Trophoblast cell (in vitro differentiated cells and primary cell): ENCODE results near the gene XCL2.
A peak's percentile ranks its signal among the peaks of the same experiment; 100 is the strongest.

Experiments
- DNase-seq, 2 donors: peaks; one replicate each; pipeline ENCODE4 v3.0.0-alpha.2; 2016
- H2AFZ ChIP-seq: 2 replicates; pipeline ENCODE4 v1.6.1; 2013; ENCODE audit warnings: low read length, moderate library complexity, mild to moderate bottlenecking; ENCODE audit not compliant: insufficient read depth, poor library complexity
- H2AK5ac ChIP-seq: 2 replicates; pipeline ENCODE4 v1.6.1; 2013; ENCODE audit warnings: mild to moderate bottlenecking, low read length
- H2BK120ac ChIP-seq: 2 replicates; pipeline ENCODE4 v1.6.1; 2013; ENCODE audit warnings: low read length, mild to moderate bottlenecking, moderate library complexity; ENCODE audit not compliant: insufficient read depth, poor library complexity
- H2BK12ac ChIP-seq: 2 replicates; pipeline ENCODE4 v1.6.1; 2013; ENCODE audit warnings: mild to moderate bottlenecking, low read length, moderate library complexity
- H2BK5ac ChIP-seq: 2 replicates; pipeline ENCODE4 v1.6.1; 2013; ENCODE audit warnings: low read length, low read depth, moderate library complexity, mild to moderate bottlenecking; ENCODE audit not compliant: poor library complexity
- H3K14ac ChIP-seq: 2 replicates; pipeline ENCODE4 v1.6.1; 2013; ENCODE audit warnings: mild to moderate bottlenecking, low read length
- H3K18ac ChIP-seq: 2 replicates; pipeline ENCODE4 v1.6.1; 2013; ENCODE audit warnings: mild to moderate bottlenecking, low read length
- H3K23ac ChIP-seq: 2 replicates; pipeline ENCODE4 v1.6.1; 2013; ENCODE audit warnings: low read length
- H3K27ac ChIP-seq: 2 replicates; pipeline ENCODE4 v1.5.1; 2013; ENCODE audit warnings: low read depth, mild to moderate bottlenecking, inconsistent platforms, low read length, moderate library complexity
- H3K27me3 ChIP-seq: 2 replicates; pipeline ENCODE4 v1.6.1; 2013; ENCODE audit warnings: inconsistent platforms, mild to moderate bottlenecking, low read length, moderate library complexity; ENCODE audit not compliant: insufficient read depth
- H3K36me3 ChIP-seq, 2 experiments: 1 replicate in 1 of 2; 2 replicates in 1 of 2; pipeline ENCODE4 v1.6.1; 2013; ENCODE audit warnings: low read length in 2 of 2, mild to moderate bottlenecking in 2 of 2, moderate library complexity in 1 of 2; ENCODE audit not compliant: insufficient read depth in 2 of 2, control insufficient read depth in 1 of 2
- H3K4ac ChIP-seq: 2 replicates; pipeline ENCODE4 v1.6.1; 2013; ENCODE audit warnings: low read depth, mild to moderate bottlenecking, low read length, moderate library complexity
- H3K4me1 ChIP-seq, 2 experiments: 1 replicate in 1 of 2; 2 replicates in 1 of 2; pipeline ENCODE4 v1.6.1; 2013; ENCODE audit warnings: low read length in 2 of 2, mild to moderate bottlenecking in 2 of 2, moderate library complexity in 1 of 2; ENCODE audit not compliant: insufficient read depth in 2 of 2, control insufficient read depth in 1 of 2
- H3K4me2 ChIP-seq: 2 replicates; pipeline ENCODE4 v1.6.1; 2013; ENCODE audit warnings: inconsistent platforms, mild to moderate bottlenecking, low read length, moderate library complexity
- H3K4me3 ChIP-seq: 2 replicates; pipeline ENCODE4 v1.5.1; 2013; ENCODE audit warnings: mild to moderate bottlenecking, low read depth, low read length, inconsistent platforms
- H3K79me1 ChIP-seq: one replicate; pipeline ENCODE4 v1.6.1; 2013; ENCODE audit warnings: low read length
- H3K79me2 ChIP-seq: 2 replicates; pipeline ENCODE4 v1.6.1; 2013; ENCODE audit warnings: low read length, mild to moderate bottlenecking; ENCODE audit not compliant: control insufficient read depth, insufficient read depth, poor library complexity
- H3K9ac ChIP-seq: 2 replicates; pipeline ENCODE4 v1.6.1; 2013; ENCODE audit warnings: mild to moderate bottlenecking, low read length
- H3K9me3 ChIP-seq: 2 replicates; pipeline ENCODE4 v1.6.1; 2013; ENCODE audit warnings: low read depth, mild to moderate bottlenecking, control low read depth, inconsistent platforms, low read length; ENCODE audit not compliant: insufficient read depth
- H4K12ac ChIP-seq: 2 replicates; pipeline ENCODE4 v1.6.1; 2013; ENCODE audit warnings: low read depth, mild to moderate bottlenecking, low read length, moderate library complexity
- H4K8ac ChIP-seq: 2 replicates; pipeline ENCODE4 v1.6.1; 2013; ENCODE audit warnings: low read depth, mild to moderate bottlenecking, low read length, moderate library complexity
- H4K91ac ChIP-seq: one replicate; pipeline ENCODE4 v1.6.1; 2013; ENCODE audit warnings: low read depth, mild to moderate bottlenecking, low read length, moderate library complexity
- WGBS: extraction: QIAGEN DNeasy Blood & Tissue Kit; methylation state at CpG from one replicate; pipeline ENCODE4 v1.1.7; 2013; ENCODE audit warnings: missing lambda C conversion rate; ENCODE audit not compliant: insufficient read length, insufficient coverage; ENCODE audit errors: extremely low coverage; 5-methylcytosine and 5-hydroxymethylcytosine counted together

The XCL2 gene

GRCh38 chr1:168554603-168555483 lies 11.0 kb upstream of the XCL2 start:
- no peak overlapping the region for H3K4me2 ChIP-seq
- no peak overlapping the region for H3K27ac ChIP-seq
- H4K12ac ChIP-seq = no peak overlapping the region
- WGBS = no CpG with 5 or more reads among the region's 5 CpGs
- no peaks in the 10 kb centered on the region for H3K9me3 ChIP-seq
- H3K4me3 ChIP-seq = no peak overlapping the region
- no peak for DNase-seq
- H3K36me3 ChIP-seq = no peaks in the 10 kb centered on the region
- H4K8ac ChIP-seq = no peak overlapping the region
- no peak overlapping the region for H3K14ac ChIP-seq
- H4K91ac ChIP-seq = no peak overlapping the region
- H3K79me1 ChIP-seq = no peaks in the 10 kb centered on the region
- no peak overlapping the region for H2AK5ac ChIP-seq
- no peak overlapping the region for H2BK5ac ChIP-seq
- H3K9ac ChIP-seq = no peak overlapping the region
- no peak overlapping the region for H2BK120ac ChIP-seq
- H3K23ac ChIP-seq = no peak overlapping the region
- H3K4me1 ChIP-seq = no peaks in the 10 kb centered on the region
- H3K4ac ChIP-seq = no peak overlapping the region
- H2AFZ ChIP-seq = no peak overlapping the region
- no peak overlapping the region for H2BK12ac ChIP-seq
- H3K27me3 ChIP-seq = no peaks in the 10 kb centered on the region
- H3K18ac ChIP-seq = no peak overlapping the region
- H3K79me2 ChIP-seq = no peaks in the 10 kb centered on the region

DNA sequence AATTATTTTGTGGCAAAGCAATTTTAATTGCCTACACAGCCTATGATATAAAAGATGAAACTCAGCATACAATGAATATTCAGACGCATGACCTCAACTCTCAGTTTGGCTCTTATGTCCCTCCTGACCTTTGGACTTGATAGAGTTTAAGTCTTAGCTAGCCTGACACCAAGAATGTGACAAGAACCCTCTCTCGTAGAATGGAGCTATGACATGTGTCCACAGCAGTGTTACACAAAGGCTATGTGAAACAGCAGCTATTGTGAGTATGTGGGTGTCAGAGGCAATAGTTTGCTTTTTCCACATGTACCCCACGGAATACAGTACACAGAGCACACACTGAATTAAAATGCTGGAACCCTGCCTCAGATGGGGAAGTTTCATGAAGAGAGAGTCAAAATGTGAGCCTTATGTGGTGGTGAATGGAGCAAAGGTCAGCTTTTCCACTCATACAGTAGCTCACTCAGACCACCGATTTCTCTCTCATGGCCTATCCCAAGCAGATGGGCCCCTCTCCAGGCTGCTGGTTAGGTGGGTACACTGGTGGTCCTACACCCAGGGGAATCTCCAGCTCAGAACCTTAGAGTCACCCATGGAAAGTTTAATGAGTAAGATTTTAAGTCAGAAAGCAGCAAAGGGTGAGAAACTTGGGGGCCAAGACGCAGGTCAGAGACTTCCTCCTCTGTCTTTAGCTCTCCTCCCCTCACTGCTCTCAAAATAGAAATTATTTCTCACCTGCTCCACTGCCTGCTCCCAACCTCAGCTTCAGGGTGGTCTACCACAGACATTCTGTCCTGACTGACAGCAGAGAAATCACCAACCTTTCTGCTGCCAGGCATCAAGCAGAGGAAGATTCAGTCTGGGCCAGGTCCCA lies 10.1 kb upstream of the XCL2 start:
- Histone ChIP-seq H3K18ac (no peak overlapping the region), H2AFZ (no peak overlapping the region), H3K4me1 (no peaks in the 10 kb centered on the region), H3K4ac (no peak overlapping the region), H2BK120ac (no peak overlapping the region), H3K9me3 (no peaks in the 10 kb centered on the region), H4K91ac (no peak overlapping the region), H3K36me3 (no peaks in the 10 kb centered on the region), H2AK5ac (no peak overlapping the region), H3K4me3 (no peak overlapping the region), H3K9ac (no peak overlapping the region), H2BK5ac (no peak overlapping the region), H3K4me2 (no peak overlapping the region), H4K12ac (no peak overlapping the region), H3K79me1 (no peaks in the 10 kb centered on the region), H3K79me2 (no peaks in the 10 kb centered on the region), H4K8ac (no peak overlapping the region), H3K27me3 (no peaks in the 10 kb centered on the region), H3K23ac (no peak overlapping the region), H3K27ac (no peak overlapping the region), H3K14ac (no peak overlapping the region), H2BK12ac (no peak overlapping the region)
- no peak for DNase-seq
- no CpG with 5 or more reads among the region's 5 CpGs for WGBS

- no peaks in the 10 kb centered on the region for H3K79me1 ChIP-seq
- no peak overlapping the region for H2BK5ac ChIP-seq
- no peak overlapping the region for H3K27ac ChIP-seq
- no CpG with 5 or more reads among the region's 6 CpGs for WGBS
- no peak overlapping the region for H2AFZ ChIP-seq
- no peak overlapping the region for H4K8ac ChIP-seq
- no peak overlapping the region for H4K91ac ChIP-seq
- no peak overlapping the region for H2BK120ac ChIP-seq
- H3K4ac ChIP-seq = no peak overlapping the region
- no peaks in the 10 kb centered on the region for H3K36me3 ChIP-seq
- no peaks in the 10 kb centered on the region for H3K79me2 ChIP-seq
- no peak overlapping the region for H3K23ac ChIP-seq
- no peak overlapping the region for H4K12ac ChIP-seq
- no peak overlapping the region for H3K14ac ChIP-seq
- no peak overlapping the region for H2BK12ac ChIP-seq
- H3K4me1 ChIP-seq = no peaks in the 10 kb centered on the region
- H3K9ac ChIP-seq = no peak overlapping the region
- H3K27me3 ChIP-seq = no peaks in the 10 kb centered on the region
- H2AK5ac ChIP-seq = no peak overlapping the region
- no peak overlapping the region for H3K18ac ChIP-seq
- H3K4me2 ChIP-seq = no peak overlapping the region
- H3K9me3 ChIP-seq = no peaks in the 10 kb centered on the region
- DNase-seq = peak in 1 of 2 donors; percentile 26
- no peak overlapping the region for H3K4me3 ChIP-seq
Measured at GRCh38 chr1:168552961-168553360, 9.2 kb upstream of the XCL2 start.

GRCh38 chr1:168551688-168552087 lies 7.9 kb upstream of the XCL2 start:
- Histone ChIP-seq H3K18ac (no peak overlapping the region), H3K4me1 (no peaks in the 10 kb centered on the region), H4K91ac (no peak overlapping the region), H3K4me2 (no peak overlapping the region), H3K36me3 (no peaks in the 10 kb centered on the region), H3K14ac (no peak overlapping the region), H3K9ac (no peak overlapping the region), H4K8ac (no peak overlapping the region), H3K79me2 (no peaks in the 10 kb centered on the region), H2AK5ac (no peak overlapping the region), H3K23ac (no peak overlapping the region), H2BK5ac (no peak overlapping the region), H3K4ac (no peak overlapping the region), H3K4me3 (no peak overlapping the region), H3K27ac (no peak overlapping the region), H3K27me3 (no peaks in the 10 kb centered on the region), H3K9me3 (no peaks in the 10 kb centered on the region), H3K79me1 (no peaks in the 10 kb centered on the region), H2BK12ac (no peak overlapping the region), H2BK120ac (no peak overlapping the region), H4K12ac (no peak overlapping the region), H2AFZ (no peak overlapping the region)
- WGBS = no CpG with 5 or more reads among the region's 4 CpGs
- peak in 1 of 2 donors; percentile 2 for DNase-seq
